Measurements from ENCODE around the gene DHX16. TPM values are rescaled to one million over a fixed set of nuclear protein-coding genes. Genes with fewer than 3 reads are reported as not detected.

The DHX16 gene
- total and polyA plus RNA-seq, 2 of the 8 experiments (the other 6 are each of a cell fraction or from before 2014, with no cell fraction given) = 27.4 to 44.4 TPM

DNA sequence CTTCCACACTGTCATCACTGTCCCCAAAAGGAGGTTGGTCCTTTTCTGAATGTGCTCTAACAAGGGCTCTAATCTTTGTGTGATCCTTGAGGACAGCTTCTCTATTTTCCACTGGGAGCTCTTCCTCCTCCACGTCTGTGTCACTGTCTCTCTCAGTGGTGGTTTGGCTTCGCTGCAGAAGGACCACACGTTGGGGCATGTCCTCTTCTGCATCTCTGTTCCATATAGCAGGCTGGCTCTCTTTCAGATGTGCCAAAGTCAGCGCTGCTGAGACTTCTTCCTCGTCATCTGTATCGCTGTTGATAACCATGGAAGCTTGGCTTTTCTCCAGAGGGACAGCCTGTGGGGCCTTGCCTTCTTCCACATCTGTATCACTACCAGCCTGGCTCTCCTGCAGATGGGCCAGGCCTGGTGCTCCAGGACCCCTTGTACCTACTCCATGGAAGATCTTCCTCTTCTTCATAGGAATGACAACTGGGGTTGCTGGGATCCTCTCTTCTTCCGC, 39.7 kb upstream of the DHX16 start:
- H3K4me2 ChIP-seq (ENCODE audit: insufficient read depth in 1 of 2, low read depth in 2 of 2, low read length in 2 of 2) = no peak overlapping the region
- ChIA-PET CTCF (ENCODE audit: partially characterized antibody) (interaction anchor here (1.2 to 2.5 kb wide), 6 partner anchors 8 to 33 kb away, joined by 3 to 19 read pairs (median 6); no protein-coding TSS in a partner anchor), POLR2A (ENCODE audit: partially characterized antibody) (interaction anchor here (0.8 to 35.9 kb wide), 6 partner anchors 6 to 97 kb away, joined by 4 to 732 read pairs (median 4); partner anchors contain the start of genes MDC1, NRM and TUBB)
- H3K4me1 ChIP-seq (replicated peaks in 1 of 4; ENCODE audit: control insufficient read depth in 3 of 4, insufficient read depth in 4 of 4, low read length in 3 of 4) = no peaks in the 10 kb centered on the region; a peak in 5 of 7 replicates
- no peak overlapping the region for H4K8ac ChIP-seq (ENCODE audit: extremely low read depth, insufficient read depth, low read length)
- H3K79me1 ChIP-seq (ENCODE audit: low read depth, low read length) = peaks cover 3% of the 10 kb centered on the region; the same call in 1 of the 2 replicates
- H4K5ac ChIP-seq (ENCODE audit: insufficient read length, low read depth, low read length) = no peak overlapping the region
- H2BK120ac ChIP-seq (replicated peaks; ENCODE audit: low read depth, low read length) = no peak overlapping the region
- no peak overlapping the region for H3K4me3 ChIP-seq (ENCODE audit: extremely low read depth in 1 of 4, insufficient read depth in 2 of 4, low read depth in 3 of 4, low read length in 4 of 4)
- no peak overlapping the region for H2BK15ac ChIP-seq (ENCODE audit: low read length)
- H3K79me2 ChIP-seq (ENCODE audit: control insufficient read depth in 1 of 2, insufficient read depth in 2 of 2, low read length in 2 of 2) = peaks cover 0 to 13% of the 10 kb centered on the region in 2 experiments; a peak in 2 of 4 replicates
- H3K9ac ChIP-seq (replicated peaks in 1 of 4; ENCODE audit: extremely low read depth in 1 of 4, low read depth in 3 of 4, low read length in 3 of 4) = no peak overlapping the region
- H2BK5ac ChIP-seq (ENCODE audit: low read depth, low read length) = no peak overlapping the region
- no peak overlapping the region for H3K27ac ChIP-seq (ENCODE audit: low read depth, low read length)
- H3K18ac ChIP-seq (ENCODE audit: extremely low read depth, low read length) = no peak overlapping the region
- no peak overlapping the region for H2BK20ac ChIP-seq (ENCODE audit: low read length)
- DNase-seq (ENCODE audit: low read depth in 1 of 2, low spot score in 2 of 2) = no peak
- H3K9me3 ChIP-seq (ENCODE audit: insufficient read depth in 2 of 2, low read depth in 1 of 2, low read length in 1 of 2) = no peaks in the 10 kb centered on the region
- H3K23me2 ChIP-seq (ENCODE audit: low read depth, low read length) = peaks cover 5% of the 10 kb centered on the region
- no peak overlapping the region for H2AFZ ChIP-seq (ENCODE audit: low read length)
- H2BK12ac ChIP-seq (ENCODE audit: low read depth, low read length) = no peak overlapping the region
- peaks cover 29 to 54% (median 44%) of the 10 kb centered on the region in 4 experiments for H3K36me3 ChIP-seq (ENCODE audit: control insufficient read depth in 2 of 4, insufficient read depth in 4 of 4, low read length in 3 of 4)
- peaks cover 0 to 5% of the 10 kb centered on the region in 2 experiments for H4K20me1 ChIP-seq (replicated peaks in 1 of 2; ENCODE audit: control insufficient read depth in 1 of 2, insufficient read depth in 2 of 2, low read length in 2 of 2)
- FAIRE-seq = no peak
- H3K14ac ChIP-seq (ENCODE audit: insufficient read length) = no peak overlapping the region
- no peak overlapping the region for H2AK5ac ChIP-seq (ENCODE audit: low read depth, low read length)
- 86% methylated on average over 7 of the region's 7 CpGs; no CpG with 5 or more reads in 1 of the 2 experiments for WGBS, 2 experiments (ENCODE audit: extremely low coverage in 1 of 2, insufficient coverage in 1 of 2, insufficient read length in 1 of 2, insufficient replicate concordance in 2 of 2, low coverage in 1 of 2, low lambda C conversion rate in 2 of 2, missing lambda C conversion rate in 1 of 2)
- no peaks in the 10 kb centered on the region for H3K27me3 ChIP-seq (replicated peaks in 1 of 4; ENCODE audit: control insufficient read depth in 3 of 4, extremely low read depth in 1 of 4, insufficient read depth in 3 of 4, low read length in 3 of 4)
- H3K4ac ChIP-seq (replicated peaks; ENCODE audit: insufficient read length, low read depth, low read length) = no peak overlapping the region
- no peak overlapping the region for H3K23ac ChIP-seq (ENCODE audit: insufficient read length)
- H4K91ac ChIP-seq (replicated peaks; ENCODE audit: insufficient read length, low read length) = no peak overlapping the region
- no peak overlapping the region for H3K56ac ChIP-seq (replicated peaks; ENCODE audit: insufficient read length, low read depth, low read length)
- TF ChIP-seq POLR2AphosphoS5 (IDR thresholded peaks at IDR 0.05; ENCODE audit: low read depth, low read length) (no peak), BCL11A (IDR thresholded peaks at IDR 0.05; ENCODE audit: low read depth in 2 of 2, low read length in 2 of 2) (no peak), BACH1 (IDR thresholded peaks at IDR 0.05; ENCODE audit: low read length) (no peak), HDAC6 (IDR thresholded peaks at IDR 0.05; ENCODE audit: low read depth, low read length) (no peak), FOSL1 (IDR thresholded peaks at IDR 0.05; ENCODE audit: insufficient read depth, low read depth, low read length) (no peak), NRF1 (IDR thresholded peaks at IDR 0.05; ENCODE audit: low read depth, low read length) (no peak), CBX5 (IDR thresholded peaks at IDR 0.05; ENCODE audit: low read depth, low read length) (no peak), EZH2 (IDR thresholded peaks at IDR 0.05; ENCODE audit: low read depth, low read length, severe bottlenecking) (no peak), KDM5A (IDR thresholded peaks at IDR 0.05; ENCODE audit: low read length) (no peak), GABPA (IDR thresholded peaks at IDR 0.05; ENCODE audit: borderline replicate concordance, insufficient read depth, low read length) (no peak)
- TF ChIP-seq, protein P1, sequence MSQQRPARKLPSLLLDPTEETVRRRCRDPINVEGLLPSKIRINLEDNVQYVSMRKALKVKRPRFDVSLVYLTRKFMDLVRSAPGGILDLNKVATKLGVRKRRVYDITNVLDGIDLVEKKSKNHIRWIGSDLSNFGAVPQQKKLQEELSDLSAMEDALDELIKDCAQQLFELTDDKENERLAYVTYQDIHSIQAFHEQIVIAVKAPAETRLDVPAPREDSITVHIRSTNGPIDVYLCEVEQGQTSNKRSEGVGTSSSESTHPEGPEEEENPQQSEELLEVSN (IDR thresholded peaks at IDR 0.05) = no peak
- TF ChIP-seq, protein P2, sequence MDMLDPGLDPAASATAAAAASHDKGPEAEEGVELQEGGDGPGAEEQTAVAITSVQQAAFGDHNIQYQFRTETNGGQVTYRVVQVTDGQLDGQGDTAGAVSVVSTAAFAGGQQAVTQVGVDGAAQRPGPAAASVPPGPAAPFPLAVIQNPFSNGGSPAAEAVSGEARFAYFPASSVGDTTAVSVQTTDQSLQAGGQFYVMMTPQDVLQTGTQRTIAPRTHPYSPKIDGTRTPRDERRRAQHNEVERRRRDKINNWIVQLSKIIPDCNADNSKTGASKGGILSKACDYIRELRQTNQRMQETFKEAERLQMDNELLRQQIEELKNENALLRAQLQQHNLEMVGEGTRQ (IDR thresholded peaks at IDR 0.05; ENCODE audit: low read length) = no peak

All from H1 (cell line).